ENCODE measurements around the gene CNTLN. TPM values are rescaled to one million over a fixed set of nuclear protein-coding genes. Genes with fewer than 3 reads are reported as not detected.

Gene CNTLN
- total and polyA plus RNA-seq, 2 of the 8 experiments (the other 6 are each of a cell fraction or from before 2014, with no cell fraction given) = 4.8 to 10.8 TPM

GRCh38 chr9:17509151-17509550, 374.3 kb downstream of the CNTLN start:
- Histone ChIP-seq H2BK20ac (ENCODE audit: low read length) (no peak overlapping the region), H4K5ac (ENCODE audit: insufficient read length, low read depth, low read length) (no peak overlapping the region), H2AK5ac (ENCODE audit: low read depth, low read length) (no peak overlapping the region), H2BK15ac (ENCODE audit: low read length) (no peak overlapping the region), H3K56ac (replicated peaks; ENCODE audit: insufficient read length, low read depth, low read length) (no peak overlapping the region), H3K9me3 (ENCODE audit: insufficient read depth in 2 of 2, low read depth in 1 of 2, low read length in 1 of 2) (no peaks in the 10 kb centered on the region), H2BK5ac (ENCODE audit: low read depth, low read length) (no peak overlapping the region), H3K4me1 (replicated peaks in 1 of 4; ENCODE audit: control insufficient read depth in 3 of 4, insufficient read depth in 4 of 4, low read length in 3 of 4) (no peaks in the 10 kb centered on the region), H3K14ac (ENCODE audit: insufficient read length) (no peak overlapping the region), H3K23me2 (ENCODE audit: low read depth, low read length) (no peaks in the 10 kb centered on the region), H3K4me2 (ENCODE audit: insufficient read depth in 1 of 2, low read depth in 2 of 2, low read length in 2 of 2) (no peak overlapping the region), H3K27me3 (replicated peaks in 1 of 4; ENCODE audit: control insufficient read depth in 3 of 4, extremely low read depth in 1 of 4, insufficient read depth in 3 of 4, low read length in 3 of 4) (no peaks in the 10 kb centered on the region), H3K18ac (ENCODE audit: extremely low read depth, low read length) (no peak overlapping the region), H2BK120ac (replicated peaks; ENCODE audit: low read depth, low read length) (no peak overlapping the region), H3K9ac (replicated peaks in 1 of 4; ENCODE audit: extremely low read depth in 1 of 4, low read depth in 3 of 4, low read length in 3 of 4) (no peak overlapping the region), H2AFZ (ENCODE audit: low read length) (no peak overlapping the region), H2BK12ac (ENCODE audit: low read depth, low read length) (no peak overlapping the region), H4K8ac (ENCODE audit: extremely low read depth, insufficient read depth, low read length) (no peak overlapping the region), H3K79me2 (ENCODE audit: control insufficient read depth in 1 of 2, insufficient read depth in 2 of 2, low read length in 2 of 2) (no peaks in the 10 kb centered on the region), H3K79me1 (ENCODE audit: low read depth, low read length) (no peaks in the 10 kb centered on the region; the same call in 1 of the 2 replicates), H3K4me3 (ENCODE audit: extremely low read depth in 1 of 4, insufficient read depth in 2 of 4, low read depth in 3 of 4, low read length in 4 of 4) (no peak overlapping the region), H3K36me3 (ENCODE audit: control insufficient read depth in 2 of 4, insufficient read depth in 4 of 4, low read length in 3 of 4) (no peaks in the 10 kb centered on the region), H3K4ac (replicated peaks; ENCODE audit: insufficient read length, low read depth, low read length) (no peak overlapping the region), H4K91ac (replicated peaks; ENCODE audit: insufficient read length, low read length) (no peak overlapping the region), H4K20me1 (replicated peaks in 1 of 2; ENCODE audit: control insufficient read depth in 1 of 2, insufficient read depth in 2 of 2, low read length in 2 of 2) (no peaks in the 10 kb centered on the region), H3K23ac (ENCODE audit: insufficient read length) (no peak overlapping the region), H3K27ac (ENCODE audit: low read depth, low read length) (no peak overlapping the region)
- DNase-seq (ENCODE audit: low read depth in 1 of 2, low spot score in 2 of 2) = no peak
- WGBS, 2 experiments (ENCODE audit: extremely low coverage in 1 of 2, insufficient coverage in 1 of 2, insufficient read length in 1 of 2, insufficient replicate concordance in 2 of 2, low coverage in 1 of 2, low lambda C conversion rate in 2 of 2, missing lambda C conversion rate in 1 of 2) = 86% methylated on average over 1 of the region's 1 CpG; no CpG with 5 or more reads in 1 of the 2 experiments
- FAIRE-seq = no peak
- ChIA-PET CTCF (ENCODE audit: partially characterized antibody) (no interaction called here), POLR2A (ENCODE audit: partially characterized antibody) (no interaction called here)
- TF ChIP-seq E2F6 (IDR thresholded peaks at IDR 0.05) (no peak), ATF2 (IDR thresholded peaks at IDR 0.05; ENCODE audit: low read length) (no peak)
